HG02840 (cell line): Measurements from ENCODE around the gene ZNF787.

ENCODE experiments used
- ATAC-seq: cut with Tn5 transposase; IDR thresholded peaks from one replicate; pipeline ENCODE4 v1.9.1; 2021; ENCODE audit warnings: mild to moderate bottlenecking, moderate library complexity, moderate number of reproducible peaks; ENCODE audit not compliant: unreplicated experiment, low FRiP score

ZNF787 gene

DNA sequence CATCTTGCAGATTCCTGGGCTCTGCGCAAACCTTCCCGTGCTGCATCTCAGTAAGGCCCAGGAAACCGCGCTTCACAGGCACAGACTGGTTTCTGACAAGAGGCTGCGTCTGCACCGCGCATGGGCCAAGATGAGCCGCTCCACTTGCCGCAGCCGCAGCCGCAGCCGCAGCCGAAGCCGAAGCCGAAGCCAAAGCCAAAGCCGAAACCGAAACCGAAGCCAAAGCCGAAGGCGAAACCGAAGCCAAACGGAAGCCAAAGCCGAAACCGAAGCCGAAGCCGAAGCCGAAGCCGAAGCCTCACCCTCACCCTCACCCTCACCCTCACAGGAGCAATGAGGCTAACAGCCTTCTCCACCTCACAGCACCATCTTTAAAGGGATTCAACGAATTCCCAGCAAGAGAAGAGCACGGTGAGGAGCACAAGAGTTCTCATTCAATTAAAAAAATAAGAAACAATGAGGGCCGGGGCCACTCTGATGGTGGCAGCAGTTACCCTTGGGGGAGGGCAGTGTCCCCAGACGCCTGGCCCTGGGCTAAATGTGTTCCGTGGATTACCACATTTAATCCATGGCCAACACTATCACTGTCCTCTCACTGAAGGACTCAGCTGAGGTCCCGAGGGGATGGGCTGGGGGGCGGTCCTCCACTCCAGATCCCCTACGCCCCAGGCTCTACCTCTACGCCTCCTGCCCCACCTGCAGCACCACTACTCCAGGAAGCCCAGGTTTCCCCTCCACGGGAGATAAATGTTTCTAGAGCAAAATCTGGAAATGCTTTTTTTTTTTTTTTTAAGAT lies 29.1 kb downstream of the ZNF787 start:
- ATAC-seq: no peak

DNA sequence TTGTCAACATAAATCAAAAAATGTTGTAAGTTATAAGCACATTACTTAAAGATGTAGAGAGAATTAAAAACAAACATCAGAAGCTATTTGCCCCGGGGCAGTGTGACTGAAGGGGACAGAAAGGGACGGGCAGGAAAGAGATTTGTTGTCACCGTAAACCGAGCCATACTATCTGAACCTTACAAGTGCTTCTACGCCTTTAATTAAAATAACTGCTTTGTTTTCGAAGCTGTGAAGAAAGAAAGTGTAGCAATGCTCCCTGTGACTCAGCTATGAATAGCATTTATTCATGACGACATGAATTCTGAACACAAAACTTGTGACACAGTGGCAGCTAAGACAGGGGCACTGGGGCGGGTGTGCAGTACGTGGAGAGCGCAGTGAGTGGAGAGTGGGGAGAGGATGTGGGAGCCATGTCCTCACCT lies 30.0 kb downstream of the ZNF787 start:
- ATAC-seq: no peak

DNA sequence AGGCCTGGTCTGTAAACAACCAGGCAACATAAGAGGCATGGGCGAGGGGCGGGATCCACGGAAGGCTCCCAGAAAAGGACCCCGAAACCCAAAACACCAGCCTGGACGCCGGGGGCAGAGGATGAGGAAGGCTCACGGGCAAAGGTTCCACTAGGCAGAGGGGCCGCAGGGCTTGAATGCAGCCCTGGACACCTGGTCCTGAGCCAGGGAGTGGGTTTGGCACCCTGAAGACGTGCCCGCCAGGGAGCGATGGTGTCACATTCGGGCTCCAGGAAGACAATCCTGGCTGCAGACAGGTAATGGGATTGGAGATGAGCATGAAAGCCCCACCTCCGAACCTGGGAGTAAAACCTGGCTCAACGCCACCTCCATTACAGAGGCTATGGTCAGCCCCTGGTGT lies 31.8 kb downstream of the ZNF787 start:
- ATAC-seq: no peak

DNA sequence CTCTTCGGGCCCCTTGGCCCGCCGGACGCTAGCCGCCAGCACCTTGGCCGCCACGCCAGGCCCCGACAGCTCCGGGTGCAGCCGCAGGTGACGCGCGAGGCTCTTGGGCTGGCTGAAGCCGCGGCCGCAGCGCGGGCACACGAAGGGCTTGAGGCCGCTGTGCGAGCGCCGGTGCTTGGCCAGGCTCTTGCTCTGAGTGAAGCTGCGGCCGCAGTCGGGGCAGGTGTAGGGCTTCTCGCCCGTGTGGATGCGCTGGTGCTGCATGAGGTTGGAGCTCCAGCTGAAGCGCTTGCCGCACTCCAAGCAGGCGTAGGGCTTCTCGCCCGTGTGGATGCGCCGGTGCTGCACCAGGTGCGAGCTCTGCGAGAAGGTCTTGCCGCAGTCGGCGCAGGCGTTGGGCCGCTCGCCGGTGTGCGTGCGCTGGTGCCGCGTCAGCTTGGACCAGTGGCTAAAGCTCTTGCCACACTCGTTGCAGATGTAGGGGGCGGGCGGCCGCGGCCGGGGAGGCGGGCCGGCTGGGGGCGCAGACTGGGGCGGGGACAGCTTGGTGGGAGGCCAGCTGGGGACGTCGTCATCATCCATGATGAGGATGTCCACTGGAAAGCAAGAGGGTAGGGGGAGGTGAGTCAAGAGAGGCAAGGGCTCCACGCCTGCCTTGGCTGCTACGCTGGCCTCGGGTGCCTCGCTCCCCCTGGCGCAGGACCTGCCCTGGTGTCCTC lies 32.4 kb downstream of the ZNF787 start:
- ATAC-seq: no peak

DNA sequence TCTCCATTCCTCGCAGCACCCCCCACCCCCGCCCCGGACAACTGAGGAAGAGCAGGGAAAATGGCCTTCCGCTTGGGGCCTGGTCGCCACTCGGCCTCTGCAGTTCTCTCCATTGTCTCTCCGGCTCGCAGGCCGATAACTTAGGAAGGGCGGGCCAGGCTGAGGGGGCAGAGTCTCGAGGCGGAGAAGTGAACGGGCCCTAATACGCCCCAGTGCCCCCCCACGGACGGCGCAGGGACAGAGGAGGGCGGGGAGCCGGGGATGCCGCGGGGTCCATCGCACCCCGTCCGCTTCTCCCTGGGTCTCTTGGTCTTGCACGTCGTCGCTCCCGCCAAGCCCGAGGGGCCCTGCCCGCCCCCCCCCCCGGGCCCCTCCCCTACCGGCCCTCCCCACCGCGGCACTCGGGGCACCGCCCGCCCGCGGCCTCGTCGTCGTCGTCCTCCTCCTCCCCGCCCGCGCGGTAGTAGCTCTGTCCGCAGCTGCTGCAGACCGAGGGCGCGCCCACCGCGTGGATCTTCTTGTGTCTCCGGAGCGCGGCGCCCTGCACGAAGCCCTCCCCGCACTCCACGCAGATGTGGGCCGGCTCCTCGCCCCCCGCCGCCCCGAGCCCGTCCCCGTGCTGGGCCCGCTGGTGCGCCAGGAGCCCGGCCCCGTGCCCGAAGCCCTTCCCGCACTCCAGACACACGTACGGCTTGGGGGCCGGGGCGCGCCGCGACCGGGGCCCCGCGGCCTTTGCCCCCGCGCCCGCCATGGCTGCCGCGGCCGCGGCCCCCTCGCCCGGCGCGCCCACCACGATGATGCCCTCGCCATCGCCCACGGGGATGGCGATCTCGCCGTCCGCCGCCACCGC lies 33.2 kb downstream of the ZNF787 start:
- no peak for ATAC-seq

DNA sequence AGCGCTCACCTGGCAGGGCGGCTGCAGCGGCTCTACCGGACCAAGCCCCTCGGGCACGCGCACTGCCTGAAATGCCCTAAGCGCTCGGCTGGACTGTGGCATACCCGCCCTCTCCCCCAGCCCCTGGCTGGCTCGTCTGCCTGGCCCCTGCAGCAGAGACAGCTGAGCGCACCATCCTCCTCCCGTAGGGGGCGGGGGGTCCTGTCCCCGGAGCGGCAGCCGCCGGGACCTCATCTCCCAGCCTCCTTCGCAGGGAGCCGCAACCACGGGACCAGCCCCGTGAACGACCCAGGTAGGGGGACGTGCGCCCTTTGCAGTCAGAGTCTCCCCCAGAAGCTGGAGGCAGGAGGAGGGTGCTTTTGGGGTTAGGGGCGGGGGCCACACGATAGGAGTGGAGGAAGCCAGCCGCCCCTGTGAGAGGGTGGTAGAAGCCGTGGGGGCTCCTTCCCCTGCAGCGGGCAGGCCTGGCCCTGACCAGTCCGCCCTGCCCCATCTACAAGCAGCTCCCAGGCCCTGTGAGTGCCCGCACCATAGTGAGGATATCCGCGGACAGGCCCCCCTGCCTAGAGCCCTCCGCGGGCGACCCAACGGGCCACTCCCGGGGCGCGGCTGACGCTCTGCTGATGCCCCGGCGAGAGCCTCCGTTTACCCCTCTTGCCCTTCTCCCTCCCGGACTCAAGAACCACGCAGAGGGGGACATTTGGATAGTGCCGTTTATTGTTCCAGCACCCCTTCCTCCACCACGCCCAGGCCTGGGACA lies 34.2 kb downstream of the ZNF787 start:
- no peak for ATAC-seq

DNA sequence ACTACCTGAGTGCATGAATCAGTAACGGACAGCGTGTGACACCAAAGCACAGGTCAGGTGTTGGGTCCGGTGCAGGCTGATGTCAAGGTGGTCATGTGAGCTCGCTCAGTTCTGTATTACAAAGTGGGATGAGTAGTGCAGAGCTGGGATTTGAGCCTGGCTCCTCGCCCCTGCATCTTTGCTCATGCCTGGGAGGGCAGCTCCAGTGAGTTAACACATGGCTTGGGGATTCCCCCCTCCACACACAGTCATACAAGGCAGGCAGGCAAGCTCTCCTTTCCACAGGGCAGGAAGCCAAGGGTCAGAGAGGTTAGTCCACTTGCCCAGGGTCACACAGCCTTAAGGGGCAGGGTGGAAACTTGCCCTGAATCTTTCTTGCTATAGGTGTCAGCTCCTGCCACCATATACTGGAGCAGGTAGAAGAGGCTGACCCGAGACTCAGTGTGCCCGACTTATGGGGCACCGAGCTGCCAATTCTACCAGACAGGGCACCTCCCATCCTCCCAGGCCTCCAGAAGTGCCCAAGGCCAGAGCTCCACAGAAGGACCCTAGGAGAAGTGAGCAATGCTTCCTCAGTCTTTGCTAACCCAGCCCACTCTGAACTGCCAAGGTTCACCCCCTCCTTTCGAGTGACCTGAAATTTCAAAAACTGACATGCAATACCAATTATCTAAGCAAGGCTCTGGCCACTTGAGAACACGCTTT lies 35.4 kb downstream of the ZNF787 start:
- no peak for ATAC-seq

DNA sequence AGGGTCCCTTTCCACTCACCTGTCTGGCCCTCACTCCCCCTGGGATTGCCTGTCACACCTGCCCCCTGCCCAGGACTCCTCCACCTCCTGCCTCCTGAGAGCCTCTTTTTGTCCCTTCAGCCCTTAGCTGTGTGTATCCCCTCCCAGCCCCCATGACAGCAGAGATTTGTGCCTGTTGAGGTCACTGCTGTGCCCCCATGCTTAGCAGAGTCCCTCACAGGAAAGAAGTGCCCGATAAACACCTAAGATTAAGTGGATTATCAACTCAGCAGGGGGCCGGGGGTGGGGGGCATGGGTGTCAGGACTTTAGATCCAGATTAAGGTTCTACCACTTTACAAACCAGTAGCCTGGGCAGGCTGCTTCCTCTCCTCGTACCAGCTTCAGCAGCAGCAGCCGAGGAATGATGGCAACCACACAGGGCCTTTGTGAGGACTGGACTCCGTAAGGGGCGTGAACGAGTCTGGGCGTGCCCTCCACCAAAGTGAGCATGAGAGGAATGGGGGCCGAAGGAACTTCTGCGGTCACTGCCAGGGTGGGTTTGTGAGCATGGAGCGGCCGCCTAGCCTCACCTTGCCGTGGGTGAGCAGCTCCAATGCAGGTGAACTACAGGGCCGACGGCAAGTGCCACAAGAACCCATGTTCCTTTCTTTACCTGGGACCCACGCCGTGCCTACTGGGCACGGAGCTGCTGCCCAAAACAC lies 36.1 kb downstream of the ZNF787 start:
- no peak for ATAC-seq

DNA sequence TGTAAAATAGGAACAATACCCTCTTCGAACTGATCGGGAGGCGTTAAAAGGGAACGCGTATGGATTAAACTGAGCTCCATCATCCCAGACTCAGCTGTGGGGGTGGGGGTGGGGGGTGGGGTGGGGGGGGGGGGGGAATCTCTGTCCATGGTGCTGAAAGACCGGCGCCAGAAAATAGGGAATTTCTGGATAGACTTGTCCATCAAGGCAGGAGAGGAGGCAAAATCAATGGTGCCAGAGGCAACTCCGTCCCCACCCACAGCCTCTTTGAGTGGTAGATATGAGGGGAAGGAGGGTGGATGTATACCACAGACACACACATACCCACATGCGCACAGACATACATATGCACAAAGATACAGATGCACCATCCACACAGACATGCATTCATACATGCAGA lies 37.4 kb downstream of the ZNF787 start:
- no peak for ATAC-seq

DNA sequence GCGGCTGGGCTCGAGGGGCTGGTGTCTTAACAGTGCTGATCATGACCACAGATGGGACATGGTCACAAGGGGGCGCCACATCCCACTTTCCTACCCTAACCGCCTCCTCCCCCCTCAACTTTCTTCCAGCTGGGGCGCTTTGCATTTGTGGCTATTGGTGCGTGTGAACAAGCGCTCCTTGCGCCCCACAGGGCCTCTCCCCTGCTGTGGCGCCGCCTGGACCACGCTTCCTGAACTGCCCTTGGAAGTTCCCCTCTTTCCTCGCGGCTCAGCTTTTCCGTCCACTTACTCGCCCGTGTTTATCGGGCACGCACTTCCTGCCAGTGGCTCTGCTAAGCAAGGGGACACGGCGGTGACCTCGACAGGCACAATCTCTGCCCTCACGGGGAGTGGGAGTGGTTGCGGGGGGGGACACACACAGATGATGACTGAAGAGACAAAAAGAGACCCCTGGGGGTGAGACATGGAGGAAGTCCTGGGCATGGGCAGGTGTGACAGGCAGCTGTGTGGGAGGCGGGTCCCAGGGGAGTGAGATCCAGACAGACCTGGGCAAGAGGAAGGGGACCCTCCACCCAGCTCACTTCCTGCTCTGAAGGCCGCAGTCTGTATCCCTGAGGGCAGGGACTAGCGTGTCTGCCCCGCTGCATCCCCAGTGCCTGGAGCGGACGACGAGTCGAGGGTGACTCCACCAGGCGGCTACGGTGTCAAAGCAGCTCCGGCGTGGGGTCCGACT lies 40.3 kb downstream of the ZNF787 start:
- peak; percentile 58 for ATAC-seq

DNA sequence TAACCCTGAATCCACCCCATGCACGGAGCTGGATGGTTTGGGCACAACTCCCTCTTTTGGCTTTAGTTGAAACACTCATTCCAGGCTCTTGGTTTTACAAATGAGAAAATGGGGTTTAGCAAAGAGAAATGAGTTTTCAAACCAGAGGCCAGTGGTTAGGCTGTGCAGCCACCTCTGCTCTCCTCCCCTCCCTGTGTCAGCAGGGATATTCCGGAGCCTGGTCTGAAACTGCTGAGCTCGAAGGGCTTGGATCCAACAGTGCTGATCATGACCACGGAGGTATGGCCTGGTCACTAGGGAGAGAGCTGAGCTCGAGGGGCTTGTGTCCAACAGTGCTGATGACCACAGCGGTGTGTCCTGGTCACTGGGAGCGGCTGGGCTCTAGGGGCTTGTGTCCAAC lies 41.5 kb downstream of the ZNF787 start:
- ATAC-seq: no peak

DNA sequence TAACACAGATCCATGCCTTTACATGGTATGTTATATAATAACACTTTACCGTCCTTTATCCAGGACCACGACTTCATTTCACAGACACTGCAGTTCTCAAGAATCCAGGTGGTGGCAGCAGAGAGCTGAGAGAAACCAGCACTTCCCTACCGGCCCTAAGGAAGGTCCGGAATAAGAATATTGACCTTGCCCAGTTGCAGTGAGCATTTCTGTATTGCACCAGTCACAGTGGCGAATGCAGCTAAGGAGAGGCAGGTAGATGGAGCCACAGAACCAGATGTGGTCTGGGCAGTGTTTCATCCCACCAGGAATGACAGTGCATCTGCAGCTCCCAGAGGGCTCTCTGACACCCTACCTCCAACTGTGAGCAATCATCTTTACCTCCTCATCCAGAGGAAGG lies 44.6 kb downstream of the ZNF787 start:
- ATAC-seq: no peak

DNA sequence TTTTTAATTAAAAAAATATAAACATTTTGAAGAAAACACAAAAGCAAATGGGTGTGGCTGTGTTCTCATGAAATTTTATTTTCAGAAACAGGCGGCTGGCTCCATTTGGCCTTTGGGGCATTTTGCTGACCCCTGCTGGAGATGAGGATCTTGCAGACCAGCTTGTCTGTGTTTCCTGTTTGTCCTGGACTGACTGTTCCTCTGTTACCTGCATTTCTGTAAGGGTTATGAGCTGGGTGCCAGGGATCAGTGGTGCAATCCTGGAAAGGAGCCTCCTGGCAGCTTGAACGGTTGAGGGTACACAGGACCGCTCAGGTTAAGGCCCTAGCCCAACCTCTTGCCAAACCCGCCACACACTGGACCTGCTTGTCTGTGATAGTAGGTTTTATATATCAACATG lies 49.9 kb downstream of the ZNF787 start:
- no peak for ATAC-seq

DNA sequence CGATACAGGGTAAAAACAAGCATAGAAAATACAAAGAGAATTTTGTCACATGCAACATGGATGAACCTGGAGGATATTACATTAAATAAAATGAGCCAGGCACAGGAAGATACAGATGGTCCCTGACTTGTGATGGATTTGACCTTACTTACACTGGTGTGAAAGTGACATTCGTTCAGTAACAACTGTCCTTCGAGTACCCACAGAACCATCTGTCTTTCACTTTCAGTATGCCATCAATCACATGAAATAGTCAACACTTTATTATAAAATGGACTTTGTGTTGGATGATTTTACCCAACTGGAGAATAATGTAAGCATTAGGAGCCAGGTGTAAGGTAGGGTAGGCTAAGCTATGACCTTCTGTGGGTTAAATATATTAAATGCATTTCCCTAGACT lies 51.5 kb downstream of the ZNF787 start:
- ATAC-seq: no peak

DNA sequence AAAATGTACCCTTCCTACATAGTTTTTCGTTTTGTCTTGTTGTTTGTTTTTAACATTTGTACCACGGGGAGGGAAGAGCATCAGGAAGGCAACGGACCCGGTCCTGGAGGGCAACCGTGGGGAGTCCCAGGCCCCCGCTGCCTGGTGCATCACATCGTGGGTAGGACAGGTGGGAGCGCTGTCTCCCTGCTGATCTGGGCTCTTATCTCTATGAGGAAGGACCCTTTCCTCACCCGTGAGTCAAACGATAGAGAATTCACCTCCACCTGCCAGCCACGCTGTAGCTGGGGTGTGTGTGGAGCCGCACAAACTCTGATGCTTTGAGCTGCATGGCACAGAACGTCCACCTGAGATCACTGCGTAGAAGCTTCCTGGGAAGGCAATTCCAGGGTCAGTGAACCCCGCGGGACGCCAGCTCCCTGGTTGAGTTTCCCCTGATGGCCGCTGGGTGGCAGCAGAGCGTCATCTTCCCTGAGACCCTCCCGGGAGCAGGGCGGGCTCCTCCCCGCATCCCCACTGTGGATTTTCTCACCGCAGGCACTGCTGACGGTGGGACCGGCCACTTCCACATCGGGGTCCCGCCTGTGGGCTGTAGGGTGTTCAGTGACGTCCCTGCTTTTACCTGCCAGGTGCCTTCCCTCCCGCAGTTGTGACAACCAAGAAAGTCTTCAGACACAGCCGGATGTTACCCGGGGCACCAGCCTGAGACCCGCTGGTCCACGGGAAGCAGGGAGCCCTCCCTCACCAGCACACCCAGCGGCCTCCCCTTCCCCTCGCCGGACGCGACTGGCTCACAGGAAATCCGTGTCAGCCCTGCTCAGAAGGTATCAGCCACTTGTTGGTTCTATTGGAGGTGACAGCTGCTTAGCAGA lies 54.7 kb downstream of the ZNF787 start:
- ATAC-seq: no peak

DNA sequence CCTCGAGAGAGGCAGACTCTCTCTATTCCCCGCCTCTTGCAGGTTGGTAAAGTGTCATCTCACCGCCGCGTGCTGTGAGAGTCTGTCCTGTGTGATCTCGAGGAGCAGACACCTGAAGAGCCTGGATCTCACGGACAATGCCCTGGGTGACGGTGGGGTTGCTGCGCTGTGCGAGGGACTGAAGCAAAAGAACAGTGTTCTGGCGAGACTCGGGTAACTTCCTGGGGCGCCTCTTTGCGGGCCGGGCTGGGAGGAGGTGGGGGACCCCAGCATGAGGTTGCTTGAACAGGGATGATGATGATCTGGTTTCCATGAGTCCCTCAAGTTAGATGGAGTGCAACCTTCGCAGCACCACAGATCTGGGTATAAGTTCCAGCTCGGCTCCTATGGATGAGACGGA lies 67.5 kb downstream of the ZNF787 start:
- no peak for ATAC-seq
